HepG2 (cell line): ENCODE results near the gene CACNA1D. TPM values are rescaled to one million over a fixed set of nuclear protein-coding genes. Genes with fewer than 3 reads are reported as not detected.

Experiments
- ATAC-seq: fragments of 200-7000 bp; cut with Tn5 transposase; 3 replicates; pipeline ENCODE4 v1.9.1; 2020; ENCODE audit warnings: mild to moderate bottlenecking, moderate library complexity
- BruUV-seq: library from RNA; stranded (reverse); fragments of 400-500 nt; replicated peaks from 2 replicates; lab custom pipeline; 2021; lab: Mats Ljungman, UMichigan
- CTCF ChIA-PET: fragments of 300-600 bp; formaldehyde crosslinking; extraction: SDS; loops from one replicate; lab custom pipeline; 2021; ENCODE audit warnings: low total read pairs, inconsistent platforms, low intra/inter-chr PET ratio; lab: Yijun Ruan, JAX
- POLR2A ChIA-PET: fragments of 350-600 bp; sonication (Branson Sonifier 250); formaldehyde crosslinking; loops from one replicate; lab custom pipeline; 2020; ENCODE audit warnings: antibody characterized with exemption, inconsistent platforms; lab: Yijun Ruan, JAX
- DNase-seq: peaks from one replicate; pipeline ENCODE4 v3.0.0-alpha.2; 2015; ENCODE audit warnings: low spot score
- FAIRE-seq: peaks from 3 replicates; lab custom pipeline; 2011; peaks lifted over from hg19 to GRCh38; lab: Jason Lieb, UNC
- H2AFZ ChIP-seq: one replicate; pipeline ENCODE4 v1.6.1; 2011; ENCODE audit warnings: low read length, inconsistent platforms
- H3K27ac ChIP-seq: fragments of 300-600 bp; 3 replicates; pipeline ENCODE4 v1.8.0; 2011; ENCODE audit warnings: mixed run types, mild to moderate bottlenecking, mixed read lengths, low read length, inconsistent platforms; ENCODE audit not compliant: insufficient read depth; ENCODE audit errors: extremely low read length
- H3K27me3 ChIP-seq, 2 experiments: fragments of 200-600 bp in 1 of 2; 2 replicates in 1 of 2; 3 replicates in 1 of 2; pipeline versions ENCODE4 v1.6.0 to v1.8.0; 2011; ENCODE audit warnings: low read length in 2 of 2, mild to moderate bottlenecking in 2 of 2, moderate library complexity in 2 of 2, inconsistent platforms in 1 of 2; ENCODE audit not compliant: insufficient read depth in 2 of 2, control insufficient read depth in 1 of 2
- H3K36me3 ChIP-seq, 2 experiments: fragments of 200-600 bp in 1 of 2; replicated peaks in 1 of 2; 2 replicates in 1 of 2; 3 replicates in 1 of 2; pipeline versions ENCODE4 v1.5.1 to v1.8.0; 2011; ENCODE audit warnings: low read length in 2 of 2, inconsistent platforms in 1 of 2; ENCODE audit not compliant: insufficient read depth in 2 of 2, control insufficient read depth in 1 of 2
- H3K4me1 ChIP-seq: 2 replicates; pipeline ENCODE4 v1.5.1; 2012; ENCODE audit warnings: low read length, inconsistent platforms; ENCODE audit not compliant: insufficient read depth
- H3K4me2 ChIP-seq: 2 replicates; pipeline ENCODE4 v1.6.0; 2011; ENCODE audit warnings: low read depth, low read length, inconsistent platforms
- H3K4me3 ChIP-seq, 3 experiments: fragments of 200-600 bp in 1 of 3; sonication (generic), shearing (Covaris generic) in 1 of 3; replicated peaks in 1 of 3; 2 replicates each; pipeline ENCODE4 v1.5.1; 2011 to 2016; ENCODE audit warnings: low read length in 3 of 3, inconsistent platforms in 2 of 3, low read depth in 2 of 3, mild to moderate bottlenecking in 2 of 3, control low read depth in 1 of 3, mixed read lengths in 1 of 3; ENCODE audit not compliant: insufficient read depth in 1 of 3
- H3K79me2 ChIP-seq: one replicate; pipeline ENCODE4 v1.6.1; 2011; ENCODE audit warnings: low read length, inconsistent platforms; ENCODE audit not compliant: insufficient read depth
- H3K9ac ChIP-seq: 2 replicates; pipeline ENCODE4 v1.6.0; 2011; ENCODE audit warnings: mild to moderate bottlenecking, low read depth, low read length, inconsistent platforms; ENCODE audit not compliant: insufficient read depth
- H3K9me3 ChIP-seq: 2 replicates; pipeline ENCODE4 v1.5.1; 2012; ENCODE audit warnings: mild to moderate bottlenecking, low read length
- H4K20me1 ChIP-seq: 2 replicates; pipeline ENCODE4 v1.6.0; 2011; ENCODE audit warnings: inconsistent platforms, mild to moderate bottlenecking, low read length, moderate library complexity; ENCODE audit not compliant: insufficient read depth
- AFF4 ChIP-seq: sonication (generic); formaldehyde crosslinking; IDR thresholded peaks from 2 replicates; pipeline ENCODE4 v1.4.0; 2020; ENCODE audit warnings: missing genetic modification reagents
- AGO2 ChIP-seq: fragments of 200-400 bp; formaldehyde crosslinking; optimal IDR thresholded peaks from 2 replicates; pipeline ENCODE3; 2017; ENCODE audit warnings: mild to moderate bottlenecking, low read depth, low read length, moderate library complexity
- FOXA1 ChIP-seq, 2 experiments: fragments of 450-650 bp in 1 of 2; sonication (generic) in 1 of 2; formaldehyde crosslinking in 1 of 2; IDR thresholded peaks; 2 replicates each; pipeline versions ENCODE4 v1.4.0 to v1.6.1; 2016 to 2020; ENCODE audit warnings: missing genetic modification reagents in 1 of 2
- HNF1A ChIP-seq, 2 experiments: sonication (generic) in 1 of 2; formaldehyde crosslinking in 1 of 2; IDR thresholded peaks; 2 replicates each; pipeline versions ENCODE4 v1.4.0 to v1.6.1; 2016 to 2020; ENCODE audit warnings: borderline replicate concordance in 1 of 2, low read depth in 1 of 2, mild to moderate bottlenecking in 1 of 2, missing genetic modification reagents in 1 of 2
- KDM2A ChIP-seq: sonication (generic); formaldehyde crosslinking; IDR thresholded peaks from 2 replicates; pipeline ENCODE4 v1.4.0; 2020; ENCODE audit warnings: low read depth, missing genetic modification reagents, borderline replicate concordance
- MYC ChIP-seq: sonication (generic); formaldehyde crosslinking; IDR thresholded peaks from 2 replicates; pipeline ENCODE4 v1.9.0; 2021; ENCODE audit warnings: missing genetic modification reagents, borderline replicate concordance
- PAF1 ChIP-seq: IDR thresholded peaks from 2 replicates; pipeline ENCODE4 v1.6.1; 2016; ENCODE audit warnings: missing genetic modification reagents, missing compliant biosample characterization
- POLR2A ChIP-seq, 2 experiments: IDR thresholded peaks; 2 replicates each; pipeline ENCODE4 v1.6.1; 2011; ENCODE audit warnings: low read depth in 2 of 2, low read length in 2 of 2, mild to moderate bottlenecking in 1 of 2, moderate library complexity in 1 of 2; ENCODE audit not compliant: insufficient read depth in 1 of 2
- SCMH1 ChIP-seq: sonication (generic); formaldehyde crosslinking; IDR thresholded peaks from 2 replicates; pipeline ENCODE4 v1.9.0; 2021; ENCODE audit warnings: missing genetic modification reagents, mild to moderate bottlenecking, borderline replicate concordance
- ZNF207 ChIP-seq: fragments of 450-650 bp; IDR thresholded peaks from 2 replicates; pipeline ENCODE4 v1.6.1; 2016; ENCODE audit warnings: antibody characterized with exemption, borderline replicate concordance
- ZNF414 ChIP-seq: sonication (generic); formaldehyde crosslinking; IDR thresholded peaks from 2 replicates; pipeline ENCODE4 v1.5.0; 2020; ENCODE audit warnings: missing genetic modification reagents
- ZNF598 ChIP-seq: sonication (generic); formaldehyde crosslinking; IDR thresholded peaks from 2 replicates; pipeline ENCODE4 v1.5.1; 2020; ENCODE audit warnings: mild to moderate bottlenecking, missing genetic modification reagents, borderline replicate concordance
- ZNF776 ChIP-seq: sonication (generic); formaldehyde crosslinking; IDR thresholded peaks from 2 replicates; pipeline ENCODE4 v1.4.0; 2020; ENCODE audit warnings: mild to moderate bottlenecking, missing genetic modification reagents
- ZSCAN25 ChIP-seq: sonication (generic); formaldehyde crosslinking; IDR thresholded peaks from 2 replicates; pipeline ENCODE4 v1.8.0; 2022; ENCODE audit warnings: mild to moderate bottlenecking, missing genetic modification reagents
- ZSCAN31 ChIP-seq: sonication (generic); formaldehyde crosslinking; IDR thresholded peaks from 2 replicates; pipeline ENCODE4 v1.5.0; 2020; ENCODE audit warnings: low read depth, mild to moderate bottlenecking, missing genetic modification reagents
- WGBS: methylation state at CpG from one replicate; pipeline ENCODE4 v1.1.6; 2017; ENCODE audit warnings: low lambda C conversion rate; 5-methylcytosine and 5-hydroxymethylcytosine counted together
- in situ Hi-C: cut with HindIII; loops from 2 replicates; pipeline ENCODE4 v1.10.0; 2017; ENCODE audit warnings: low pct_unique_long_range_greater_than_20kb; ENCODE audit not compliant: extremely low pct_ligation_motif_present
- intact Hi-C: fragments of 100-400 bp; cut with micrococcal nuclease; formaldehyde crosslinking; loops from one replicate; pipeline ENCODE4 v1.10.0; 2022; ENCODE audit not compliant: unreplicated experiment
- polyA plus RNA-seq, 8 experiments: library from polyadenylated mRNA; depleted of rRNA in 3 of 8; stranded (reverse) in 7 of 8; unstranded in 1 of 8; fragments of >200 nt; fragmentation: Illumina TruSeq in 4 of 8; extraction: Trizol in 4 of 8; gene quantifications; 2 replicates each; pipeline versions ENCODE4 v1.2.1 to v1.2.3, GENCODE V29; 2011 to 2016; ENCODE audit warnings: low read depth in 4 of 8, missing spikeins in 1 of 8, mixed read lengths in 1 of 8; ENCODE audit not compliant: insufficient read depth in 1 of 8
- total RNA-seq, 5 experiments: library from RNA; depleted of rRNA; stranded (reverse); fragments of >200 nt; fragmentation: Illumina TruSeq; extraction: Trizol; gene quantifications; 2 replicates each; pipeline ENCODE4 v1.2.3, GENCODE V29; 2016; ENCODE audit warnings: low read depth in 1 of 5

Gene CACNA1D
- total and polyA plus RNA-seq, 2 of the 13 experiments (the other 11 are each of a cell fraction or from before 2014, with no cell fraction given) = 0.26 to 0.38 TPM

GRCh38 chr3:53809764-53810400 lies 315.5 kb downstream of the CACNA1D start:
- Histone ChIP-seq H3K9me3 (no peaks in the 10 kb centered on the region), H3K79me2 (no peaks in the 10 kb centered on the region), H3K27me3 (no peaks in the 10 kb centered on the region; a peak in 1 of 5 replicates), H3K9ac (no peak overlapping the region), H3K4me1 (peaks cover 18% of the 10 kb centered on the region), H3K27ac (no peak overlapping the region), H3K36me3 (peaks cover 0 to under 1% of the 10 kb centered on the region in 2 experiments; a peak in 1 of 5 replicates), H3K4me3 (no peak overlapping the region), H3K4me2 (no peak overlapping the region), H4K20me1 (peaks cover 8% of the 10 kb centered on the region; the same call in 1 of the 2 replicates), H2AFZ (no peak overlapping the region)
- intact Hi-C loops = loop anchor here (5.0 kb wide), 1 partner anchor 32 kb away; no protein-coding TSS in a partner anchor
- FAIRE-seq = no peak
- DNase-seq = no peak
- CTCF ChIA-PET = no interaction called here
- WGBS = 96% methylated on average over 21 of the region's 28 CpGs
- in situ Hi-C loops = no loop called here
- peak; percentile 15 for ATAC-seq
- BruUV-seq = no TSS peak
- POLR2A ChIA-PET = interaction anchor here (1.6 kb wide), 1 partner anchor 38 kb away, joined by 6 read pairs; no protein-coding TSS in a partner anchor
- TF ChIP-seq ZSCAN31 (CRISPR knock-in tag) = no peak
- no peak for TF ChIP-seq HNF1A (IDR thresholded peaks at IDR 0.05; ENCODE audit: low read depth)
- no peak for TF ChIP-seq HNF1A (CRISPR knock-in tag; IDR thresholded peaks at IDR 0.05; ENCODE audit: borderline replicate concordance)
- TF ChIP-seq POLR2A (IDR thresholded peaks at IDR 0.05; ENCODE audit: insufficient read depth in 1 of 2, low read depth in 2 of 2, low read length in 2 of 2) = peak in 1 of 2 experiments; percentile 38; a peak in 2 of 4 replicates
- no peak for TF ChIP-seq ZNF598 (CRISPR knock-in tag)
- TF ChIP-seq ZSCAN25 (CRISPR knock-in tag) = no peak
- 0 out of 2 replicates have a peak, but pooled peaks have one; percentile 22 for TF ChIP-seq ZNF776 (CRISPR knock-in tag)
- TF ChIP-seq FOXA1 (IDR thresholded peaks at IDR 0.05) = no peak
- no peak for TF ChIP-seq FOXA1 (CRISPR knock-in tag; IDR thresholded peaks at IDR 0.05)
- no peak for TF ChIP-seq SCMH1
- TF ChIP-seq ZNF414 (CRISPR knock-in tag) = no peak
- peak; percentile 93 for TF ChIP-seq AGO2
- peak; percentile 22; the same call in 1 of the 2 replicates for TF ChIP-seq KDM2A (CRISPR knock-in tag)
- no peak for TF ChIP-seq ZNF207
- no peak for TF ChIP-seq MYC (CRISPR knock-in tag)
- TF ChIP-seq AFF4 (CRISPR knock-in tag) = no peak
- TF ChIP-seq PAF1 (CRISPR knock-in tag) = peak; percentile 81; the same call in 1 of the 2 replicates
